HFFc6 (cell line): ENCODE data around the gene SYPL1. TPM values are rescaled to one million over a fixed set of nuclear protein-coding genes. Genes with fewer than 3 reads are reported as not detected.

Source experiments
- DNase-seq: peaks from one replicate; pipeline ENCODE4 v3.0.0-alpha.2; 2018
- H3K27ac Mint-ChIP-seq: 2 replicates; pipeline ENCODE4 v1.8.0; 2020; ENCODE audit warnings: mild to moderate bottlenecking, mixed read lengths
- H3K27me3 Mint-ChIP-seq: 2 replicates; pipeline ENCODE4 v1.8.0; 2021; ENCODE audit warnings: mild to moderate bottlenecking, moderate library complexity, mixed read lengths; ENCODE audit not compliant: insufficient read depth
- H3K36me3 Mint-ChIP-seq: 2 replicates; pipeline ENCODE4 v1.8.0; 2021; ENCODE audit warnings: low read depth, mixed read lengths
- H3K4me1 Mint-ChIP-seq: 2 replicates; pipeline ENCODE4 v1.8.0; 2020; ENCODE audit warnings: low read depth, mixed read lengths
- H3K4me3 Mint-ChIP-seq: 2 replicates; pipeline ENCODE4 v1.8.0; 2020; ENCODE audit warnings: mild to moderate bottlenecking, moderate library complexity, mixed read lengths
- H3K9me3 Mint-ChIP-seq: 2 replicates; pipeline ENCODE4 v1.8.0; 2020; ENCODE audit warnings: mild to moderate bottlenecking, mixed read lengths
- CTCF ChIP-seq: fragments of 200-600 bp; sonication (generic); IDR thresholded peaks from 2 replicates; pipeline ENCODE4 v1.5.0; 2021; ENCODE audit warnings: antibody characterized with exemption, mild to moderate bottlenecking
- total RNA-seq, 6 experiments: library from RNA; stranded (reverse); fragmentation: NEBNext Ultra II Directional; extraction: Animal tissue kit (Norgen Biotek cat#: 25700); gene quantifications; 2 replicates in 1 of 6; 3 replicates in 5 of 6; pipeline ENCODE4 v1.2.3, GENCODE V29; 2021

SYPL1 gene
- total RNA-seq, 6 experiments from 2014 or later, result 66.5 to 84.0 (median 74.6) TPM

GRCh38 chr7:106104721-106105260, 7.3 kb downstream of the SYPL1 start:
- peaks cover 55% of the 10 kb centered on the region for H3K4me1 Mint-ChIP-seq
- no peak for DNase-seq
- peak overlapping the region; percentile 1; the same call in 1 of the 2 replicates for H3K27ac Mint-ChIP-seq
- H3K27me3 Mint-ChIP-seq, result no peaks in the 10 kb centered on the region; the same call in 1 of the 2 replicates
- H3K36me3 Mint-ChIP-seq, result peaks cover 5% of the 10 kb centered on the region; the same call in 1 of the 2 replicates
- TF ChIP-seq CTCF, result no peak
- H3K9me3 Mint-ChIP-seq, result no peaks in the 10 kb centered on the region
- no peak overlapping the region for H3K4me3 Mint-ChIP-seq

- no peaks in the 10 kb centered on the region for H3K36me3 Mint-ChIP-seq
- H3K27me3 Mint-ChIP-seq, result no peaks in the 10 kb centered on the region; the same call in 1 of the 2 replicates
- no peak overlapping the region for H3K27ac Mint-ChIP-seq
- H3K4me3 Mint-ChIP-seq, result no peak overlapping the region
- TF ChIP-seq CTCF, result no peak
- DNase-seq, result no peak
- no peaks in the 10 kb centered on the region for H3K9me3 Mint-ChIP-seq
- peaks cover 44% of the 10 kb centered on the region for H3K4me1 Mint-ChIP-seq
These were observed 9.6 kb downstream of the SYPL1 start for GRCh38 chr7:106102387-106102966.

GRCh38 chr7:106101726-106102125, 10.4 kb downstream of the SYPL1 start:
- Mint-ChIP-seq H3K4me3 (no peak overlapping the region), H3K9me3 (no peaks in the 10 kb centered on the region), H3K36me3 (no peaks in the 10 kb centered on the region), H3K4me1 (peaks cover 44% of the 10 kb centered on the region), H3K27me3 (no peaks in the 10 kb centered on the region; the same call in 1 of the 2 replicates), H3K27ac (no peak overlapping the region)
- TF ChIP-seq CTCF, result no peak
- DNase-seq, result no peak

GRCh38 chr7:106100863-106101629, 11.1 kb downstream of the SYPL1 start:
- H3K4me3 Mint-ChIP-seq, result no peak overlapping the region
- no peaks in the 10 kb centered on the region for H3K36me3 Mint-ChIP-seq
- no peaks in the 10 kb centered on the region; the same call in 1 of the 2 replicates for H3K27me3 Mint-ChIP-seq
- no peak for TF ChIP-seq CTCF
- no peak for DNase-seq
- no peak overlapping the region for H3K27ac Mint-ChIP-seq
- peaks cover 44% of the 10 kb centered on the region for H3K4me1 Mint-ChIP-seq
- no peaks in the 10 kb centered on the region for H3K9me3 Mint-ChIP-seq

GRCh38 chr7:106099539-106099938, 12.6 kb downstream of the SYPL1 start:
- TF ChIP-seq CTCF, result no peak
- Mint-ChIP-seq H3K27me3 (no peaks in the 10 kb centered on the region), H3K4me3 (no peak overlapping the region), H3K27ac (no peak overlapping the region), H3K9me3 (no peaks in the 10 kb centered on the region), H3K36me3 (no peaks in the 10 kb centered on the region), H3K4me1 (peaks cover 33% of the 10 kb centered on the region)
- DNase-seq, result no peak
